ENCODE results near the gene CALML4.
A peak's percentile ranks its signal among the peaks of the same experiment; 100 is the strongest.
"Not testable (repeated sequence)": the region's sequence is repeated elsewhere in the genome, so short reads cannot be mapped to it uniquely, and the experiment has no call there.

The CALML4 gene

GRCh38 chr15:68188647-68189046 lies 16.5 kb downstream of the CALML4 start:
- DNase-seq = no peak

GRCh38 chr15:68187559-68187958 lies 17.6 kb downstream of the CALML4 start:
- no peak for DNase-seq

- no peak for DNase-seq
Measured at GRCh38 chr15:68186671-68187397, 18.3 kb downstream of the CALML4 start.

- DNase-seq = no peak
Measured at GRCh38 chr15:68184616-68185480, 20.3 kb downstream of the CALML4 start.

- DNase-seq = no peak
Measured at GRCh38 chr15:68183616-68184315, 21.4 kb downstream of the CALML4 start.

- DNase-seq = no peak
Measured at GRCh38 chr15:68177742-68178141, 27.4 kb downstream of the CALML4 start.

- DNase-seq = no peak
Measured at GRCh38 chr15:68176601-68177000, 28.5 kb downstream of the CALML4 start.

- no peak for DNase-seq
Measured at GRCh38 chr15:68175526-68175925, 29.6 kb downstream of the CALML4 start.

- DNase-seq = no peak
Measured at GRCh38 chr15:68173119-68173518, 32.0 kb downstream of the CALML4 start.

GRCh38 chr15:68172037-68172436 lies 33.1 kb downstream of the CALML4 start:
- DNase-seq = not testable (repeated sequence)

- no peak for DNase-seq
Measured at GRCh38 chr15:68166847-68167246, 38.3 kb downstream of the CALML4 start.

- no peak for DNase-seq
Measured at GRCh38 chr15:68163191-68163590, 41.9 kb downstream of the CALML4 start.

GRCh38 chr15:68158046-68158628 lies 47.0 kb downstream of the CALML4 start:
- no peak for DNase-seq

- DNase-seq = no peak
Measured at GRCh38 chr15:68157074-68157473, 48.1 kb downstream of the CALML4 start.

GRCh38 chr15:68154923-68155559 lies 50.1 kb downstream of the CALML4 start:
- peak; percentile 75 for DNase-seq

GRCh38 chr15:68152342-68152741 lies 52.8 kb downstream of the CALML4 start:
- no peak for DNase-seq

- no peak for DNase-seq
Measured at GRCh38 chr15:68151277-68151676, 53.9 kb downstream of the CALML4 start.

GRCh38 chr15:68150187-68150586 lies 54.9 kb downstream of the CALML4 start:
- DNase-seq = no peak

- no peak for DNase-seq
Measured at GRCh38 chr15:68149059-68149458, 56.1 kb downstream of the CALML4 start.

- no peak for DNase-seq
Measured at GRCh38 chr15:68148039-68148438, 57.1 kb downstream of the CALML4 start.

- DNase-seq = no peak
Measured at GRCh38 chr15:68145706-68146105, 59.4 kb downstream of the CALML4 start.

GRCh38 chr15:68143785-68144184 lies 61.3 kb downstream of the CALML4 start:
- no peak for DNase-seq

GRCh38 chr15:68143129-68143528 lies 62.0 kb downstream of the CALML4 start:
- DNase-seq = no peak

Data from hematopoietic multipotent progenitor cell treated with erythropoietin and hydrocortisone succinate and interleukin-3 and kit ligand, for 8 days (in vitro differentiated cells).